SHP77 (cell line): ENCODE data around the gene NMRK2.

Experiments
- DNase-seq, 2 experiments: peaks; one replicate each; lab custom pipeline; 2025; lab: John Stamatoyannopoulos, UW

The NMRK2 gene

DNA sequence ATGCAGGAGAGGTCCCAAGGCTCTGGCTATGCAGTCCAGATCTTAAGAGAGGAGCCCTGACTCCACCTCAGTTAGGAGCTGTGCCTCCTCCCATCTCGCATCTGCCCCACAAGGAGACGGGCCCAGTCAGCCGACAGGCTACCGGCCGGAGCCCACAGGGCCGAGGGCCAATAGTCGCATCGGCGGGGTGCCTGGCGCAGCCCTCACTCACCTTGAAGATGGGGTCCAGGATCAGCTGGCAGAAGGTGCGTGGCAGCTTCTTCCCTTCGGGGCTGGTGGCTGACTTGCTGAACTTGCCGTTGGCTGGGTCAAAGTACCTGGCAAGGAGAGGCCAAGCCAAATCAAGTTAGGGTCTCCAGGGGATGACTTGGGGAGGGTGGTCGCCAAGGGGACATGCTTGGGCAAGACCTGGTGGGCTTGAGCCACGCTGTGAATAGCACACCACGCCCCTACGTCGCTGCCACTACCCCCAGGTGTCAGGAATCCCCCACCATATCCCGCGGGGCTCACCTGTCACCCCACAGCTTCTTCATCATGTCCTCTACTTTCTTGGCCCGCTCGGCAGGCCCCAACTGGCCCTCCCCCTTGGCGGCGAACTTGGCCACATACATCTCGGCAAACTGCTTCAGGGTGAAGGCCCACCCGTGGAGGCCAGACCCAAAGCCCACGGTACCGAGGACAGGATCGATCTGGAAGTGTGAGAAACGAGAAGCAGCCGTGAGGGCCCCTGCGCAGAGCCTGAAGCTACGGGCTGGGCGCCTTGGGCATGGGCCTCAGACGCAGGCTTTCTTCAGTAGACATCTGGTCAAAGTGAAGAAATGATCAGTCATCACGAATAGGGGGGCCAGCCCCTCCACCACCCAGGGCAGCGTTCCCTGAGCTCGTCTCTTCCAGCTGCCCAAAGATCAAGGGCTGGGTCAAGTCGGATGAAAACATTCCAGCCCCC lies 49.1 kb downstream of the NMRK2 start:
- no peak for DNase-seq

- DNase-seq, result no peak
Observed at GRCh38 chr19:3982701-3983541, 50.1 kb downstream of the NMRK2 start.

DNA sequence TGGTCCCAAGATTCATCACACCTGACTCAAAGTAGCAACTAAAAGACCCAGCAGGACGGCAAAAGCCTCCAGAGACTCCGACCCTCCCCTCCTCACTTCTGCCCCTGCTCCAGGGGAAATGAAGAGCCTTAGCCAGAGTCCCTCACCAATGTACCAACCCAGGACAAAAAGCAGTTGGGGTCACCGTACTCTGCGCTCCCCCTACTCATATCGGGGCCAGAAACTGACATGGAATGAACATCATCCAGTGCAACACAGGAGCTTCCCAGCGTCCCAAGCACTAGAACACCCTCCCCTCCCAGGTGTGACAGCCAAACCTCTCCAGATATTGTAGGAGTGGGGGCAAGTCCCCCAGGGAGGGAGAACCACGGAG lies 50.7 kb downstream of the NMRK2 start:
- no peak for DNase-seq

- DNase-seq, result no peak
Observed at GRCh38 chr19:3983936-3984583, 51.2 kb downstream of the NMRK2 start.

DNA sequence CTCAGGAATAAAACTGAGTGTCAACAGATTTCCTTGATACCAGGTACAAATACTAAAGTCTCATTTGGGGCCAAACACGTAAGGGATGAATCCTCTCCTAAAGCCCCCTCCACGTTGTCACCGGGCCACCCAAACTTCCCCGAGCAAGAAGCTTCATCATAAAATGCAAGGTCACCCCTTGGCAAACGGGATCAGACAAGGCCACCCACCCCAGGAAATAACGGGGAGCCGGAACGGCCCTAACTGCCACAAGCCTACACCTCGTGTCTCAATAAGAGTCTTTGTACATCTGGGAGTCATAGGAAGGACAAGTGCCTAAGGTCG lies 51.7 kb downstream of the NMRK2 start:
- DNase-seq, result no peak

DNA sequence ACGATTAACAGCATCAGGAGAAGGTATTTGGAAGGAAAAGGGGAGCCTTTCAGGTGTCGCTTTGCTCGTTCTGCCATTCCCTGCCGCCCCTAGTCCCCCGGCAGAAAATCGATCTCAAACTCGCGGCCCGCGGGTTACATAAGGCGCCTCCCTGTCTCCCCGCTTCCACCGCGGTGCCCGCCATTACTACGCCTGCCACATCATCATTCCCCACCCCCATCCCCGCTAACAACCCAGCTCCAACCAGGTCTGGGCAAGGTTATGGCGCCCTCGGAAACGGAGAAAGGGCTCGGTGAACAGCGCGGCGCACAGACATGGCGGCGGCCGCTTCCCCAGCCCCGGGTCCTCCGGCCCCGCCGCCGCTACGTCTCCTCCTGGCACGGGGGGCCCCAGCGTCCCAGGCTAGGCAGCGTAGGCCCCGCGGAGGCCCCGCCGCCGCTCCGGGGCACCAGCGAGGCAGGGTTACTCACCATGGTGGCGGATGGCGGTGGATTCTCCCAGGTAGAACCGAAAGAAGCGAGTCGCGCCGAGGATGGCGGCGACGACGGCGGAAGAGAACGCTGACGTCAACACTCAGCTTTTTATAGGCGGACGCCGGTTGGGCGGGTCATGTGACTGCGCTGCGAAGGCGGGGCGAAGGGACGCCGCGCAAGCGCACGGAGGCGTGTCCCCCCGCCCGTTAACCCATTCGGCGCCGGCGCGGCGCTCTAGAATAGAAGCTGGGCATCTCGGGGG lies 52.2 kb downstream of the NMRK2 start, which contains the start of gene EEF2:
TSS of gene EEF2 (minus strand) at position 556 of the 735 bp plus-strand sequence. CDS start at position 473, 83 bp downstream.
- peak; percentile 70 to 82 for DNase-seq

- DNase-seq, result no peak
Observed at GRCh38 chr19:3985643-3986259, 52.9 kb downstream of the NMRK2 start.

GRCh38 chr19:3986260-3987041 lies 53.6 kb downstream of the NMRK2 start:
- peak; percentile 74 to 80 for DNase-seq

DNA sequence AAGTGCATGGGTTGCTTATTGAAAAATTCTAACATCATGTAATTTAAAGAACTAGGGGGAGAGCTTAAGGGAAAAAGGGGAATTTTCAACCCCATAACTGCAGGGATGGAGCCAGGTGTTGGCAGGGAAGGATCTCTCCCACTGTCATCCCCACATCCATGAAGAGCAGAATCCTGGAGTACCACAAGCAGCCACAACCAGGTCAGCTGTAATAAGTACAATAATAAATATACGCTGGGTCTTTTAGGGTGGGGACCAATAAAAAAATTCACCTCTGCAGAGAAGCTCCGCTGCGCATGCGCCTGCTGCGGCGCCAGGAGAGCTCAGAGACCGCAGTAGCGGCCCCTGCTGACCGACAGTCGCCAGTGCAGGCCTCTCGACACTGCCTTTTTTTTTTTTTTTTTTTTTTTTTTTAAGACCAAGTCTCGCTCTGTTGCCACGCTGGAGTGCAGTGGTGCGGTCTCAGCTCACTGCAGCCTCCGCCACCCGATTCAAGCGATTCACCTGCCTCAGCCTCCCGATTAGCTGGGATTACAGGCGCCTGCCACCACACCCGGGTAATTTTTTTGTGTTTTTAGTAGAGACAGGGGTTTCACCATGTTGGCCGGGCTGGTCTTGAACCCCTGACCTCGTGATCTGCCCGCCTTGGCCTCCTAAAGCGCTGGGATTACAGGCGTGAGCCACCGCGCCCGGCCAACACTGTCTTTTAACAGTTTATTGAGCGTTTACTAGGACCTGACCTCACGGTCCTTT lies 54.9 kb downstream of the NMRK2 start:
- peak; percentile 52 to 82 for DNase-seq

GRCh38 chr19:3990815-3991117 lies 57.9 kb downstream of the NMRK2 start:
- no peak for DNase-seq
